ENCODE data around the gene NPHP3.

Gene NPHP3

DNA sequence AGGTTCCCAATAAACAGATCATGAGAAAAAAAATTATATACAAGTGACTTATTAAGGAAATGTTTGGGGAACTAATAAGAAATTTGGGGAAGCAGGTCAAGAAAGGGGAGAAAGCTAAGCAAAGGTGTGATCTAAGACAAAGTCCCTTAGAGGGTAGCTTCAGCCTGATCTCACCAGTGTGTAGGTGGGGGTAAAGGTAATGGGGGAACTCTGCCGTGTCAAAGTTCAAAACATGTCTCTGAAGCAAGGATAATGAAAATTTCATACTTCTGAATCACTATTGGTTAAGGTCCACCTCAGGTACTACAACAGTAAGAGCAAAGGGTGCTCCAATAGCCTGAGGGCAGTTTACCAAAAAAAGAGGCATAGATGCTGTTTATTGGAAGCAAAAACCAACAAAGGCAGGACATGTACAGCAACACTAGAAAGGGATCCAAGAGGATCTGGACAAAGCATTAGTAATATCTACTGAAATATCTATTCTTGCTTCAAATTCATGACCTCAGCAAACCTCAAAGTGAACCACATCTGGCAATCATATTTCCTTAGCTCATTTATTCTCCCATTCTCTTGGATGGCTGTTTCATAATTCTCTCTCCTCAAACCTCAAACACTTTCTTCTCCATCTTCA, 69.5 kb downstream of the NPHP3 start:
- no peak for ATAC-seq
- TF ChIP-seq ZNF8 (CRISPR knock-in tag; IDR thresholded peaks at IDR 0.05) (no peak), ZFP30 (CRISPR knock-in tag; IDR thresholded peaks at IDR 0.05) (no peak), CREB5 (CRISPR knock-in tag; IDR thresholded peaks at IDR 0.05; ENCODE audit: low read depth) (no peak), TOX (CRISPR knock-in tag; IDR thresholded peaks at IDR 0.05; ENCODE audit: borderline replicate concordance) (no peak)
- TF ChIP-seq, protein P1, sequence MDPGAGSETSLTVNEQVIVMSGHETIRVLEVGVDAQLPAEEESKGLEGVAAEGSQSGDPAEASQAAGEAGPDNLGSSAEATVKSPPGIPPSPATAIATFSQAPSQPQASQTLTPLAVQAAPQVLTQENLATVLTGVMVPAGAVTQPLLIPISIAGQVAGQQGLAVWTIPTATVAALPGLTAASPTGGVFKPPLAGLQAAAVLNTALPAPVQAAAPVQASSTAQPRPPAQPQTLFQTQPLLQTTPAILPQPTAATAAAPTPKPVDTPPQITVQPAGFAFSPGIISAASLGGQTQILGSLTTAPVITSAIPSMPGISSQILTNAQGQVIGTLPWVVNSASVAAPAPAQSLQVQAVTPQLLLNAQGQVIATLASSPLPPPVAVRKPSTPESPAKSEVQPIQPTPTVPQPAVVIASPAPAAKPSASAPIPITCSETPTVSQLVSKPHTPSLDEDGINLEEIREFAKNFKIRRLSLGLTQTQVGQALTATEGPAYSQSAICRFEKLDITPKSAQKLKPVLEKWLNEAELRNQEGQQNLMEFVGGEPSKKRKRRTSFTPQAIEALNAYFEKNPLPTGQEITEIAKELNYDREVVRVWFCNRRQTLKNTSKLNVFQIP (CRISPR knock-in tag; IDR thresholded peaks at IDR 0.05; ENCODE audit: borderline replicate concordance, low read depth) = no peak

- ATAC-seq = no peak
These were observed 72.1 kb downstream of the NPHP3 start for GRCh38 chr3:132650153-132650552.

GRCh38 chr3:132645058-132645457, 77.2 kb downstream of the NPHP3 start:
- ATAC-seq = no peak
- TF ChIP-seq OSR1 (CRISPR knock-in tag; IDR thresholded peaks at IDR 0.05) (no peak), SNAI2 (CRISPR knock-in tag; IDR thresholded peaks at IDR 0.05) (no peak), GLIS3 (CRISPR knock-in tag; IDR thresholded peaks at IDR 0.05) (no peak), PPARA (CRISPR knock-in tag; IDR thresholded peaks at IDR 0.05; ENCODE audit: borderline replicate concordance) (no peak), ESRRG (CRISPR knock-in tag; IDR thresholded peaks at IDR 0.05) (no peak), TSHZ2 (CRISPR knock-in tag; IDR thresholded peaks at IDR 0.05) (no peak)

More at GRCh38 chr3:132650153-132650552, 72.1 kb downstream of the NPHP3 start:
- TF ChIP-seq ZNF565 (CRISPR knock-in tag; conservative IDR thresholded peaks at IDR 0.05; ENCODE audit: low read depth) (no peak), SNAI2 (CRISPR knock-in tag; IDR thresholded peaks at IDR 0.05) (no peak), ARNTL (CRISPR knock-in tag; IDR thresholded peaks at IDR 0.05; ENCODE audit: borderline replicate concordance, low read depth) (no peak), RARB (CRISPR knock-in tag; IDR thresholded peaks at IDR 0.05) (no peak), ESRRG (CRISPR knock-in tag; IDR thresholded peaks at IDR 0.05) (no peak), ZFP30 (CRISPR knock-in tag; IDR thresholded peaks at IDR 0.05) (no peak), ISL1 (CRISPR knock-in tag; IDR thresholded peaks at IDR 0.05) (no peak), ZFP3 (CRISPR knock-in tag; IDR thresholded peaks at IDR 0.05) (no peak), TOX (CRISPR knock-in tag; IDR thresholded peaks at IDR 0.05; ENCODE audit: borderline replicate concordance) (no peak), ZNF70 (CRISPR knock-in tag; IDR thresholded peaks at IDR 0.05) (no peak)
- TF ChIP-seq, protein P2, sequence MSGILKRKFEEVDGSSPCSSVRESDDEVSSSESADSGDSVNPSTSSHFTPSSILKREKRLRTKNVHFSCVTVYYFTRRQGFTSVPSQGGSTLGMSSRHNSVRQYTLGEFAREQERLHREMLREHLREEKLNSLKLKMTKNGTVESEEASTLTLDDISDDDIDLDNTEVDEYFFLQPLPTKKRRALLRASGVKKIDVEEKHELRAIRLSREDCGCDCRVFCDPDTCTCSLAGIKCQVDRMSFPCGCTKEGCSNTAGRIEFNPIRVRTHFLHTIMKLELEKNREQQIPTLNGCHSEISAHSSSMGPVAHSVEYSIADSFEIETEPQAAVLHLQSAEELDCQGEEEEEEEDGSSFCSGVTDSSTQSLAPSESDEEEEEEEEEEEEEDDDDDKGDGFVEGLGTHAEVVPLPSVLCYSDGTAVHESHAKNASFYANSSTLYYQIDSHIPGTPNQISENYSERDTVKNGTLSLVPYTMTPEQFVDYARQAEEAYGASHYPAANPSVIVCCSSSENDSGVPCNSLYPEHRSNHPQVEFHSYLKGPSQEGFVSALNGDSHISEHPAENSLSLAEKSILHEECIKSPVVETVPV (CRISPR knock-in tag; IDR thresholded peaks at IDR 0.05) = no peak
- TF ChIP-seq, protein P3, sequence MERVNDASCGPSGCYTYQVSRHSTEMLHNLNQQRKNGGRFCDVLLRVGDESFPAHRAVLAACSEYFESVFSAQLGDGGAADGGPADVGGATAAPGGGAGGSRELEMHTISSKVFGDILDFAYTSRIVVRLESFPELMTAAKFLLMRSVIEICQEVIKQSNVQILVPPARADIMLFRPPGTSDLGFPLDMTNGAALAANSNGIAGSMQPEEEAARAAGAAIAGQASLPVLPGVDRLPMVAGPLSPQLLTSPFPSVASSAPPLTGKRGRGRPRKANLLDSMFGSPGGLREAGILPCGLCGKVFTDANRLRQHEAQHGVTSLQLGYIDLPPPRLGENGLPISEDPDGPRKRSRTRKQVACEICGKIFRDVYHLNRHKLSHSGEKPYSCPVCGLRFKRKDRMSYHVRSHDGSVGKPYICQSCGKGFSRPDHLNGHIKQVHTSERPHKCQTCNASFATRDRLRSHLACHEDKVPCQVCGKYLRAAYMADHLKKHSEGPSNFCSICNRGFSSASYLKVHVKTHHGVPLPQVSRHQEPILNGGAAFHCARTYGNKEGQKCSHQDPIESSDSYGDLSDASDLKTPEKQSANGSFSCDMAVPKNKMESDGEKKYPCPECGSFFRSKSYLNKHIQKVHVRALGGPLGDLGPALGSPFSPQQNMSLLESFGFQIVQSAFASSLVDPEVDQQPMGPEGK (CRISPR knock-in tag; IDR thresholded peaks at IDR 0.05; ENCODE audit: borderline replicate concordance) = no peak

GRCh38 chr3:132643366-132643765, 78.8 kb downstream of the NPHP3 start:
- ATAC-seq = no peak
- TF ChIP-seq ZNF565 (CRISPR knock-in tag; conservative IDR thresholded peaks at IDR 0.05; ENCODE audit: low read depth) (no peak), ARNTL (CRISPR knock-in tag; IDR thresholded peaks at IDR 0.05; ENCODE audit: borderline replicate concordance, low read depth) (no peak), CREB5 (CRISPR knock-in tag; IDR thresholded peaks at IDR 0.05; ENCODE audit: low read depth) (no peak), ZFP3 (CRISPR knock-in tag; IDR thresholded peaks at IDR 0.05) (no peak), ZNF8 (CRISPR knock-in tag; IDR thresholded peaks at IDR 0.05) (no peak)

Measured in SK-N-SH treated with all-trans-retinoic acid at 6 μM for 48 hours (cell line).